HG03460 (cell line): ENCODE results near the gene LAP3.
A peak's percentile ranks its signal among the peaks of the same experiment; 100 is the strongest.
"Not testable (repeated sequence)": the region's sequence is repeated elsewhere in the genome, so short reads cannot be mapped to it uniquely, and the experiment has no call there.

ENCODE experiments used
- ATAC-seq: cut with Tn5 transposase; IDR thresholded peaks from one replicate; pipeline ENCODE4 v1.9.1; 2021; ENCODE audit not compliant: unreplicated experiment

Gene LAP3

GRCh38 chr4:17561195-17561909, 15.6 kb upstream of the LAP3 start:
- ATAC-seq, result no peak

- no peak for ATAC-seq
Observed at GRCh38 chr4:17562157-17562556, 14.8 kb upstream of the LAP3 start.

GRCh38 chr4:17565846-17566245, 11.2 kb upstream of the LAP3 start:
- no peak for ATAC-seq

- no peak for ATAC-seq
Observed at GRCh38 chr4:17567271-17567670, 9.7 kb upstream of the LAP3 start.

- no peak for ATAC-seq
Observed at GRCh38 chr4:17574206-17574605, 2.8 kb upstream of the LAP3 start.

- ATAC-seq, result not testable (repeated sequence)
Observed at GRCh38 chr4:17575177-17575576, 1.8 kb upstream of the LAP3 start.

- ATAC-seq, result peak; percentile 6
Observed at GRCh38 chr4:17577665-17578481, 875 bp downstream of the LAP3 start.

- peak; percentile 35 for ATAC-seq
Observed at GRCh38 chr4:17578482-17578891, 1.5 kb downstream of the LAP3 start.

- no peak for ATAC-seq
Observed at GRCh38 chr4:17580969-17581368, 4.0 kb downstream of the LAP3 start.

GRCh38 chr4:17583276-17583675, 6.3 kb downstream of the LAP3 start:
- ATAC-seq, result no peak

GRCh38 chr4:17583941-17584340, 6.9 kb downstream of the LAP3 start:
- ATAC-seq, result no peak

- no peak for ATAC-seq
Observed at GRCh38 chr4:17584521-17585213, 7.7 kb downstream of the LAP3 start.

- no peak for ATAC-seq
Observed at GRCh38 chr4:17587094-17587822, 10.3 kb downstream of the LAP3 start.

GRCh38 chr4:17589355-17589754, 12.4 kb downstream of the LAP3 start:
- ATAC-seq, result no peak

GRCh38 chr4:17595471-17596005, 18.5 kb downstream of the LAP3 start:
- ATAC-seq, result peak; percentile 83

- ATAC-seq, result no peak
Observed at GRCh38 chr4:17597517-17597916, 20.5 kb downstream of the LAP3 start.

GRCh38 chr4:17599826-17600225, 22.8 kb downstream of the LAP3 start:
- no peak for ATAC-seq

GRCh38 chr4:17605236-17605635, 28.2 kb downstream of the LAP3 start:
- no peak for ATAC-seq

GRCh38 chr4:17613761-17614415, 36.9 kb downstream of the LAP3 start:
- ATAC-seq, result peak; percentile 47
